8988T (cell line): Measurements from ENCODE around the gene UBE2O.
"Not testable (repeated sequence)": the region's sequence is repeated elsewhere in the genome, so short reads cannot be mapped to it uniquely, and the experiment has no call there.

ENCODE experiments used
- DNase-seq: peaks from one replicate; pipeline ENCODE4 v3.0.0; 2011

Gene UBE2O

DNA sequence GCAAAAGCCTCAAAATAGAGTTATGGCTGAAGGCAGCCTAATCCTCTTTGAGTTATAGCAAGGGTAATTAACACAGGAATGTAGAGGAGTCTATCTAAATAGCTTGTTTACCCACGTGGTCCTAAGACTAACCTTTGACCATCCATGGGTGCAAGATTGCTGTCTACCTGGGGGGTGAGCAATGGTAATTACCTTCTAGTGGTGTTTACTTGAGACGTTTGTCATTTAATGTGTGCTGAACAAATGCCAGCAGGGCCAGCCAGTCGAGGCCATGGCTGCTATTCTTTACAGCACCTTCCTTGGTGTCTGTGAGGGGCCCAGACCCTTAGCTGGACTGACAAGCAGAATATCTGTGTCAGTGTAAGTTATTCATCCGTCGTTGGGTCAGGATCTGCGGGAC is 85.3 kb downstream of the UBE2O start:
- DNase-seq = no peak

DNA sequence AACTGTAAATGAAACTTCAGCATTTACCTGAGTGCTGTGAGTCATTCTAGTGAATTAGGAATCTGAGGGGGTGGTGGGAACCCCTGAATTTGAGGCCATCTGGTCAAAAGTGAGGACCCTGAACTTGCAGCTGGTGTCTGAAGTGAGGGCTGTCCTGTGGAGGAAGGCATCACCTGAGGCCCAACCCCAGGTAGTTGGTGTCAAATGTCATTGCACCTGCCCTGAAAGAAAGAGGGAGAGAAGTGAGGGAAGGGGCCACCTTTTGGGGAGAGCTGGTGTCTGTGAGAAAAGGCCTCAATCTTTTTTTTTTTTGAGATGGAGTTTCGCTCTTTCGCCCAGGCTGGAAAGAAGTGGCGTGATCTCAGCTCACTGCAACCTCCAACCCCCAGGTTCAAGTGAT is 86.7 kb downstream of the UBE2O start:
- no peak for DNase-seq

DNA sequence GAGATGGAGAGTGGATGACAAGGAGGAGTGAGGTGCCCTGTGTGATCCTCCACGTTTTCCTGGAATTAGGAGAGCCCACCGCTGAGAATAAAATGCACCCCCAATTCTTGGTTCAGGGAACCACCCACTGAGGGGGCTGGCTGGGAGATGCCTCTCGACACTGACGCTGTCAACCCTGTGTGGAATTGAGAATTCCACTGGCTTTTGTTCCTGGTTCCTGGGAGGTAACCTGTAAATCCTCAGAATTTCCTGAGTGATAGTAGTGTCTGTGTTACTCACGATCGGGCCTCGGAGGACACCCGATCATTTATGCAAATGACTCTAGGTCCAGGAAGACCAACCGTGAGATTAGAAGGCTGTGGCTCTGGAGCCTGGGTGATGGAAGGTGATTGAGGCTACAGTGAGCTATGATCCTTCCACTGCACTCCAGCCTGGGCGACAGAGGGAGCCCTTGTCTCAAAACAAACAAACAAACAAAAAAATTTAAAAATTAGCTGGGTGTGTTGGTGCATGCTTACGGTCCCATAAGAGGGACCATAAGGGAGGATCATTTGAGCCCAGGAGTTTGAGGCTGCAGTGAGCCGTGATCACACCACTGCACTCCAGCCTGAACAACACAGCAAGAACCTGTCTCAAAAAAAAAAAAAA is 87.6 kb downstream of the UBE2O start:
- no peak for DNase-seq

- no peak for DNase-seq
Measured at GRCh38 chr17:76363107-76363842, 89.7 kb downstream of the UBE2O start.

DNA sequence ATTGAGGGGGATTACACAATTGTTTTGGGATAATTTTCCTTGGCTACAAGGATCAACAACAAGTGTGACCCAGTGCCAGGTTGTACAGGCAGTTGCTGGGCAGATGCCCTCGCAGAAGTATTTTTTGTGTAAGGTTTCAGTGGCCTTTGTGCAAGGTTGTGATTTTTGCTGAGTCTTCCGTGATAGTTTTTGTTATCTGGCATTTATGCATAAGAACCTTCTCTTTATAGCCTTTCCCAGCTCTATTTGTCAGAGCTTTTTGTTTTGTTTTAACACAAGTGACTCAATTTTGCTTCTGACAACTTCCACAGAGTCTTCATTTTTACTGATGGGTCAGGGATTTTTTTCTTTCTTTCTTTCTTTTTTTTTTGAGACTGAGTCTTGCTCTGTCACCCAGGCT is 92.5 kb downstream of the UBE2O start:
- no peak for DNase-seq

DNA sequence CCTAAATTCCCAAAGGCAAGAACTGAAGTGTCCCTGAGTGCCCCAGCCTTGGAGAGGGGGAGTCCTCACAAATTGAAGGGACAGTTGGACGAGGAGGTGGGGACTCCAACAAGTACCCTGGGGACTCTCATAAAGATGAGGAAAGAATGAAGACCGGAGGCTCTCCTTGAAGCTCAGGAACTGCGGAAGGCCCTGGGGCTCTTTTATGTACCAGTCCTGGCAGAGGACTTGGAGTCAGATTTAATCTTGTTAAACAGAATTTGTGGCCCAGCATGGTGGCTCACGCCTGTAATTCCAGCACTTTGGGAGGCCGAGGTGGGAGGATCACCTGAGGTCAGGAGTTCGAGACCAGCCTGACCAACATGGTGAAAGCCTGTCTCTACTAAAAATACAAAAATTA is 93.2 kb downstream of the UBE2O start:
- not testable (repeated sequence) for DNase-seq

DNA sequence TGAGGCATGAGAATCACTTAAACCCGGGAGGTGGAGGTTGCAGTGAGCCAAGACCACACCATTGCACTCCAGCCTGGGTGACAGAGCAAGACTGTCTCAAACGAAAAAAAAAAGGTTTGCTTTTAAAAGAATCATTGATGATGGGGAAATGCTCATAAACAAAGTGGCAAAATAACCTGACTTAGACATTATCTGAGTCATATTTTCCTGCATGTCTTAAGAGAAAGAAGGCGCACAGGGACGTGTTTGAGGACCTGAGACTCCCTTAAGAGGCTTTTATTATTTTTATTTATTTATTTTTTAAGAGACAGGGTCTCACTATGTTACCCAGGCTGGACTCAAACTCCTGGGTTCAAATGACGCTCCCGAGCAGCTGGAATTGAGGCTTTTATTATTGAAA is 93.6 kb downstream of the UBE2O start:
- no peak for DNase-seq

DNA sequence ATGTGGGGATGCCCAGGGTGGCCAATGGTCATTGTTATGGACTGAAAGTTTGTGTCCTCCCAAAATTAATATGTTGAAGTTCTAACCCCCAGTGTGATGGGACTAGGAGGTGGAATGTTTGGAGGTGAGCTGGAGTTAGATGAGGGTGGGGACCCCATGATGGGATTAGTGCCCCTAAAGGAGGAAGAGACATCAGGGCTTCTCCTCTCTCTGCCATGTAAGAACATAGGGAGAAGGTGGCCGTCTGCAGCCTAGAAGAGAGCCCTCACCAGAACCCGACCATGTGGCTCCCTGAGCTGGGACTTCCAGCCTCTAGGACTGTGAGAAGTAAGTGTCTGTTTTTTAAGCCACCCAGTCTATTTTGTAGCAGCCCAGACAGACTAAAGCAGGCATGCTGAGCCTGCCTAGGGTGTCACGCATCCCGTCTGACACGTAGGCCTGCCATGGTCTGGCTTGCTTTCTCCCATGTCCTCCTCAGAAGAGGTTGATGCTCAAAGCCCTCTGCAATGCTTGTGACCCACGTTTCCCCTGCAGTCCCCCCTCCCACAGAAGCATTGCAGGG is 95.3 kb downstream of the UBE2O start:
- no peak for DNase-seq

GRCh38 chr17:76356803-76357456 is 96.0 kb downstream of the UBE2O start:
- DNase-seq = no peak

- no peak for DNase-seq
Measured at GRCh38 chr17:76354747-76355310, 98.1 kb downstream of the UBE2O start.

DNA sequence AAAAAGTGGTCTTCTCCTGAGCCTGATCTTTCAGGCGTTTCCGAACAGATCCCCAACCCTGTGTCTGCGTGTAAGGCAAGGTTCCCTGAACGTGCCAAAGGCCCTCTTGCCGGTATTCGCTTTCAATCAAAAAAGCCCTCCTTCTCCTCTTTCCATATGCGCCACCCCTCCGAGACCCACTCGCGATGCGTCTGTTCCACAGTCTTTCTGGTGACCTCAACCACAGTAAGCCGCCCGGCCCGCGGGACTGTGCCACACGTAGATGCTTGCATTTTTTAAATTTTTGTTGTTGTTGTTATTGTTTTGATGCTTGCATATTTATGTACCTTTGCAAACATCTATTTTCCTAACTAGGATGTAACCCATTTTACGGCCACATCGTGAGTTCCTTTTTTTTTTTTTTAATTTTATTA is 98.6 kb downstream of the UBE2O start:
- no peak for DNase-seq

DNA sequence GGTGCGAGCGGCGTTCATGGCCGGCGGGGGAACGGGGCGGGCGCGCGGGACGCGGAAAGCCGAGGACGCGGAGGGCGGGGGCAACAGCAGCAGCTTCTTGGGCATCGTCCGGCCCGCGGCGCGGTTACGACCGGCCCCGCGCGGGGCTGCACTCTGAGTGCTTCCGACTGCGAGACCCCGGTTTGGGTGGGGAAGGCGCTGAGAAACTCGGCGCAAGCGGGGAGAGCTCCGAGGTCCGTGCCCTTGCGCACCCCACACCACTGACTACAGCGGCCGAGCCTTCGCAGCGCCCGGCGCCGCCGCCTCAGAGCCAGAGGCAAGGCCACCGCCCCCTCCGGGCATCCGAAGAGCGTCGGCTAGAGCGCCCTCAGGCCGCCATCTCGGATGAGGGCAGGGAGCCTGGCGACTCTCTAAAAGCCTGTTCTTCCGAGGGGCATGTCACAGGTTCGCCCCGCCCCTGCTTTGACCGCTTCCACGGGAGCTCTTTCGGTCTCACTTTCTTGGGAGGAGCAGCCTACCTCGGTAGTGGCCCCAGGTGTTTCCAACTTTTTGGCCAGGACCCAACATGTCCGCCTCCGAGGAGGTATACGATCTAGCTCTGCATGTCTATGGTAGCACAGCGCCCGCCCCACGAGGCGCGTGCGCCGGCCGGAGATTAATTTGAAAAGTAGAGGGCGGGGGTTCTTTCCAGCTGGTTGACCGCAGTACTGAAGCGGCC is 99.2 kb downstream of the UBE2O start, which contains the start of gene PRPSAP1:
Gene PRPSAP1 (minus strand): TSS at position 318 of the 718 bp plus-strand sequence. CDS start 213 bp downstream, at position 105.
- peak; percentile 60 for DNase-seq

- no peak for DNase-seq
Measured at GRCh38 chr17:76353004-76353598, 99.9 kb downstream of the UBE2O start.

GRCh38 chr17:76351526-76352071 is 101.4 kb downstream of the UBE2O start:
- DNase-seq = no peak

DNA sequence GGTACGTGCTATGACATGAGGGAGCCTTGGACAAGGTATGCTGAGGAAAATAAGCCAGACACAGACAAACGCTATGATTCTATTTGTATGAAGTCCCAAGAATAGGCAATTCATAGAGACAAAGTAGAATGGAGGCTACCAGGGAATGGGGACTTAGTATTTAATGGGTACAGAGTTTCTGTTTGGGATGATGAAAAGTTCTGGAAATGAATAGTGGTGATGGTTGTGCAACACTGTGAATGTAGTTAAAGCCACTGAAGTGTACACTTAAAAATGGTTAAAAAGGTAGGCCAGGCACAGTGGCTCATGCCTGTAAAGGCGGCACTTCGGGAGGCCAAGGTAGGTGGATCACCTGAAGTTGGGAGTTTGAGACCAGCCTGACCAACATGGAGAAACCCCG is 102.5 kb downstream of the UBE2O start:
- DNase-seq = no peak

DNA sequence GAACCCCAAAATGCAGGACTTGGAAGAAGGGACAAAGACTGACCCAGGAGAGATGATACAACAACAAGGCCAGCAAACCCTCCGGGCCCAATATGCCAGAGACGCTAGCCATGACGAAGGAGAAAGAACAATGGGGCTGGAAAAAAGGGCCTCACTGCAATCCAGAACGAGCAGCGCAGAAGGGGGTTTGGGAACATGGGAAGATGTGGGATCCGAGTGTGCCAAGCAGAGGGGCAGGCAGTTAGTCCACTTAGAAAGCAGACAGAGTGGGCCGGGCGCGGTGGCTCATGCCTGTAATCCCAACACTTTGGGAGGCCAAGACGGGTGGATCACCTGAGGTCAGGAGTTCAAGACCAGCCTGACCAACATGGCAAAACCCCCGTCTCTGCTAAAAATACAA is 106.0 kb downstream of the UBE2O start:
- DNase-seq = not testable (repeated sequence)

DNA sequence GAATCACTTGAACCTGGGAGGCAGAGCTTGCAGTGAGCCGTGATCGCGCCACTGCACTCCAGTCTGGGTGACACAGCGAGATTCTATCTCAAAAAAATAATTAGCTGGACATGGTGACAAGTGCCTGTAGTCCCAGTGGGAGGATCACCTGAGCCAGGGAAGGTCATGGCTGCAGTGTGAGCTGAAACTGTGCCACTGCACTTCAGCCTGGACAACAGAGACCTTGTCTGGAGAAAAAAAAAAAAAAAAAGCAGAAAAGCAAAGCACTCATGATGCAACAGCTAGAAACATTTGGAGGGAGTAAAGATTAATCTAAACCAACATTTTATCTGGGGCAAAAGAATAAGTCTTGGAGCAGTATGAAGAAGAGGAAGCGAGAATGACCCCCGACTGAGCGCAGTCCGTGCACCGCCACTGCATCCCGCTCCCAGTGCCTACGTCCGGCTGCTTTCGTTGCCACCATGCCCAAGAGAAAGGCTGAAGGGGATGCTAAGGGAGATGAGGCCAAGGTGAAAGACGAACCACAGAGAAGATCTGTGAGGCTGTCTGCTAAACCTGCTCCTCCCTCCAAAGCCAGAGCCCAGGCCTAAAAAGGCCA is 107.5 kb downstream of the UBE2O start:
- DNase-seq = no peak

DNA sequence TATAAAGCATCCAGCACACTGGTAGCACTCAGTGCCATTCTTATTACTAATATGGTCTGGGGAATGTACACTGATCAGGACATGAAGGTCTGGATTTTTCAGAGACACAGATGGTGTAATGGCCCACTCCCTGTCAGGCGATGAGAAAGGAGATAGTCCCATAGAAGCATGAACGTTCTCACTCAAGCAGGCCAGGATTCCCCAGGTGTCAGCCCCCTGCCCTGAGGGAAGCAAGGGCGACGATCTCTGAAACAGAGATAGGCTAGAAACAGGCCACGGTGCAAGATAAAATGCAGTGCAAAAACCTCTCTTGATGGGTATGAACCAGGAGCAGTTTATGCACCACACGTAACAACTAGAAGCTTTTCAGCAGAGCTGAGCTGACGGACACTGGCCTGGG is 109.8 kb downstream of the UBE2O start:
- no peak for DNase-seq

DNA sequence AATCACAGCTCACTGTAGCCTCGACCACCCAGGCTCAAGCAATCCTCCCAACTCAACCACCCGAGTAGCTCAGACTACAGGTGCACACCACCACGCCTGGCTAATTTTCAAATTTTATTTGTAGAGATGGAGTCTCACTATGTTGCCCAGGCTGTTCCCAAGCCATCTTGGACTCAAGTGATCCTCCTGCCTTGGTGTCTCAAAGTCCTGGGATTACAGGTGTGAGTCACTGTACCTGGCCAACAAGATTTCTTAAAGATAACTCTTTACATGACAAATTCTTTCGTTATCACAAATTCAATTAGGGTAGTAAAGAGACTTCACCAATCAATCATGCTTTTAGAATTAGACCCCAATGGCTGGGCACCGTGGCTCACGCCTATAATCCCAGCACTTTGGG is 111.7 kb downstream of the UBE2O start:
- no peak for DNase-seq
